GM15510 (cell line): ENCODE results near the gene EHD4.
A peak's percentile ranks its signal among the peaks of the same experiment; 100 is the strongest.

Source experiments
- POLR2A ChIP-seq: IDR thresholded peaks from 3 replicates; pipeline ENCODE4 v1.6.1; 2011; ENCODE audit warnings: borderline replicate concordance; ENCODE audit not compliant: insufficient read length; ENCODE audit errors: extremely low read depth

Gene EHD4

GRCh38 chr15:41977757-41978383 is 5.5 kb upstream of the EHD4 start:
- TF ChIP-seq POLR2A, result no peak

DNA sequence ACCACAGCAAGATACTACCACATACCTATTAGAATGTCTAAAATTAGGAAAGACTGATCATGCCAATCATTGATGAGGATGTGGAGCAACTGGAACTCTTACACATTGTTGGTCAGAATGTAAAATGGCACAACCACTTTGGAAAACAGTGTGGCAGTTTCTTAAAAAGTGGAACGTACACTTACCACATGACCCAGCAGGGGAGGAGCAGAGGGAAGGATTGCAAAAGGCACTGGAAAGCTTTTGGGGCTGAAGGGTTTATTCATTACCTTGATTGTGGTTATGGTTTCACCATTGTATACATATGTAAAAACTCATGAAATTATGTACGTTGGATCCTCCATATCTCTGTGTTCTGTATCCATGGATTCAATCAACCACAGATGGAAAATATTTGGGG is 3.3 kb upstream of the EHD4 start:
- TF ChIP-seq POLR2A, result no peak

- TF ChIP-seq POLR2A, result no peak
These were observed 1.7 kb upstream of the EHD4 start for GRCh38 chr15:41974041-41974440.

- no peak for TF ChIP-seq POLR2A
These were observed 483 bp downstream of the EHD4 start for GRCh38 chr15:41971895-41972252.

GRCh38 chr15:41971089-41971894 is 1.1 kb downstream of the EHD4 start:
- peak; percentile 71 for TF ChIP-seq POLR2A

DNA sequence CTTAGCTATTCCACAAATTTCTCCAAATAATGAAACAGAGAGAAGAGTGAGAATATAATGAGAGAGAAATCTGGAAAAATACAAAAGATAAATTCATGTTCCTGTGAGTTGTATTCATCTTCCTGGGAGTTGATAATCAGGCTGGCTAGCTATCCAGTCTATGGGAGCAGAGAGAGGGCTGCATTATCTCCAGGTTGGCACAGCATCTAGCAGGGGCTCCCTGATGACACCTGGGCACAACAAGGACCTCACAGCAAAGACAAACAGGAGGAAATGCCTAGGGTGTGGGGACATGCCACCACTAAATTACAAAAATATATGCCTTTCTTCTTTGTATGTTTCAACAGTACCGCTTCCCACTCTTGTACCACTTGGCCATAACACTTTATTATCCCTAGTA is 1.9 kb downstream of the EHD4 start:
- no peak for TF ChIP-seq POLR2A

GRCh38 chr15:41969851-41970431 is 2.4 kb downstream of the EHD4 start:
- TF ChIP-seq POLR2A, result no peak

- no peak for TF ChIP-seq POLR2A
These were observed 3.7 kb downstream of the EHD4 start for GRCh38 chr15:41968701-41969100.

GRCh38 chr15:41967506-41968206 is 4.7 kb downstream of the EHD4 start:
- no peak for TF ChIP-seq POLR2A

- no peak for TF ChIP-seq POLR2A
These were observed 5.4 kb downstream of the EHD4 start for GRCh38 chr15:41966920-41967465.

DNA sequence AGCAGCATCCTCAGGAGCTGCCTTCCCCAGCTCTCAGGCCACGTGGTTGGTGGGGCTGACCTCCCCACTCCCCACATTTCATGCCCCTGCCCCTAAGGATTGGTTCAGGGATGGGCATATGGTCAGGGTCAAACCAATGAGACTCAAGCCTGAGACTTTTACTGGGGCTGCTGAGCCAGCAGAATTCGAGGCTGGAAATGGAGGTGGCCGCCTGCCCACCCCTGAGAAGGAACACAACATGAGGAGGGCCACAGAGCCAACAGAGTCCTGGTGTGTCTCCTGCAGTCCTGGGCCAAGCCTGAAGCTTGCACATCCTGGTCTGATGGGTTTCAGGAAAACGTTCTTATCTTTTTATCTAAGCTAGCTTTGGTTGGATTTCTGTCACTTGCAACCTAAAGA is 5.9 kb downstream of the EHD4 start:
- TF ChIP-seq POLR2A, result no peak

DNA sequence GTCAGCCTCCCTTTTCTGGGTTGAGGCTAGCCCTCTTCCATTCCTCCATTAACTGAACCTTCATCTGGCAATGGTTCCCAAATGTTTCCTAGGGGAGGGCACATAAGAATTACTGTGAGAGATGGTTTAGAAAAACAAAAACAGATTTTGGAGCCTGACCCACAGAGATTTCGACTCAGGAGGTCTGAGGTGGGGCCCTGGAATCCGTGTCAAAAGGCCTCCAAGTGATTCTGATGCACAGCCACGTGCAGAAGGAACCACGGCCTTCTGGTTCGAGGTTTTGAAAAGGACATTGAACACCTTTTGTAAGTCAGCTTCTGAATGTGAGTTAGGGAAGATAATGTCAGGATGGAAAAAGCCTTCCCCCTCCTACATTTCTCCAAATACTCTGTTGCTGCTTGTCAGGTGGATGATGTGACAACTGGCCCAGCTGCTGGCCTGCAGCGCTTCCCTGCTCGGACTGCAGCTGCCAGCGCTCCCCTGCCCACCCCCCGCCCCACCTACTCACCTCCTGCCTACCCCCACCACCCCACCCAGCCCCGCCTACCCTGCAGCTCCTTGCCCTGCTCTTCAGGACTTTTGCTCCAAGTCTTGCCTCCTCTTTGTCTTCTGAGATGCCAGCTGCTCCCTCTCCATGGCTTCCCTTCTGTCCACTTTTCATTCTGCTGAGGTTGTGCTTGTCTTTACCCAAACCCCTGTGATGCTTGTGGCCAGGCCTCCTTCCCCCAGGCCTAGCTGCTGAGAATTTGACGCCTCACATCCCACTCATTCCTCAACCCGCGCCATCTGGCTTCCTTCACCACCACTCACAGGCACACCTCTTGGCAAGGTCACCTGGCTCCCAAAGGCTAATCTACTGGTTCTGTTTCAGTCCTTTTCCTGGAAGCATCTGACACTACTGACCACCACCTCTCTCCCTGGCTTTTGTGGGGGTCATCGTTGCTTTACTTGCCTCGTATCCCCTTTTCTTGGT is 6.6 kb downstream of the EHD4 start:
- no peak for TF ChIP-seq POLR2A

- no peak for TF ChIP-seq POLR2A
These were observed 10.7 kb downstream of the EHD4 start for GRCh38 chr15:41961595-41962202.
